Liver (tissue), 9 donors: ENCODE data around the gene PEAK1. TPM values are rescaled to one million over a fixed set of nuclear protein-coding genes. Genes with fewer than 3 reads are reported as not detected.
A peak's percentile ranks its signal among the peaks of the same experiment; 100 is the strongest.

Experiments used
- DNase-seq: peaks from one replicate; pipeline ENCODE4 v3.0.0-alpha.2; 2017; ENCODE audit warnings: low spot score
- H3K27ac ChIP-seq, 2 donors: one replicate each; pipeline ENCODE4 v1.7.0; 2013; ENCODE audit warnings: inconsistent platforms in 2 of 2, low read length in 2 of 2, control low read depth in 1 of 2, low read depth in 1 of 2, mild to moderate bottlenecking in 1 of 2
- H3K27me3 ChIP-seq, 4 donors: one replicate each; pipeline versions ENCODE4 v1.6.1 to v1.7.0; 2013; ENCODE audit warnings: low read length in 3 of 4, inconsistent platforms in 1 of 4, mild to moderate bottlenecking in 1 of 4, moderate library complexity in 1 of 4; ENCODE audit not compliant: control insufficient read depth in 4 of 4, insufficient read depth in 4 of 4
- H3K36me3 ChIP-seq, 4 donors: one replicate each; pipeline versions ENCODE4 v1.6.1 to v1.7.0; 2013; ENCODE audit warnings: low read length in 3 of 4, mild to moderate bottlenecking in 3 of 4, low read depth in 1 of 4, moderate library complexity in 1 of 4; ENCODE audit not compliant: control insufficient read depth in 4 of 4, insufficient read depth in 3 of 4
- H3K4me1 ChIP-seq, 4 donors: one replicate each; pipeline versions ENCODE4 v1.6.1 to v1.7.0; 2013; ENCODE audit warnings: low read length in 3 of 4, mild to moderate bottlenecking in 3 of 4, moderate library complexity in 1 of 4; ENCODE audit not compliant: control insufficient read depth in 4 of 4, insufficient read depth in 4 of 4
- H3K4me3 ChIP-seq, 3 donors: one replicate each; pipeline versions ENCODE4 v1.6.1 to v1.7.0; 2013; ENCODE audit warnings: low read length in 3 of 3, control low read depth in 1 of 3, low read depth in 1 of 3, mild to moderate bottlenecking in 1 of 3
- H3K9ac ChIP-seq, 2 donors: one replicate each; pipeline ENCODE4 v1.7.0; 2013; ENCODE audit warnings: low read length in 2 of 2, mild to moderate bottlenecking in 2 of 2, moderate library complexity in 2 of 2, control low read depth in 1 of 2, low read depth in 1 of 2
- H3K9me3 ChIP-seq, 4 donors: one replicate each; pipeline versions ENCODE4 v1.6.1 to v1.7.0; 2013; ENCODE audit warnings: low read length in 3 of 4; ENCODE audit not compliant: control insufficient read depth in 4 of 4
- HNF4G ChIP-seq: IDR thresholded peaks from 2 replicates; pipeline ENCODE4 v1.6.1; 2016; ENCODE audit warnings: antibody characterized with exemption
- MAX ChIP-seq: IDR thresholded peaks from 2 replicates; pipeline ENCODE4 v1.6.1; 2016; ENCODE audit warnings: antibody characterized with exemption
- NR2F2 ChIP-seq: IDR thresholded peaks from 2 replicates; pipeline ENCODE4 v1.6.1; 2016; ENCODE audit warnings: antibody characterized with exemption
- RAD21 ChIP-seq, 2 donors: IDR thresholded peaks; 2 replicates each; pipeline ENCODE4 v1.6.1; 2016; ENCODE audit warnings: antibody characterized with exemption in 2 of 2, mild to moderate bottlenecking in 2 of 2
- RXRA ChIP-seq, 2 donors: IDR thresholded peaks; 2 replicates each; pipeline ENCODE4 v1.6.1; 2017 to 2018; ENCODE audit warnings: antibody characterized with exemption in 2 of 2, mild to moderate bottlenecking in 1 of 2
- TAF1 ChIP-seq: conservative IDR thresholded peaks from 2 replicates; pipeline ENCODE4 v1.6.1; 2016; ENCODE audit warnings: antibody characterized with exemption, mild to moderate bottlenecking
- YY1 ChIP-seq: IDR thresholded peaks from 2 replicates; pipeline ENCODE4 v1.6.1; 2016; ENCODE audit warnings: antibody characterized with exemption, mild to moderate bottlenecking
- WGBS: extraction: QIAGEN DNeasy Blood & Tissue Kit; methylation state at CpG from one replicate; pipeline ENCODE4 v1.1.7; 2013; 5-methylcytosine and 5-hydroxymethylcytosine counted together
- polyA plus RNA-seq, 2 donors: library from polyadenylated mRNA; stranded (reverse) in 1 of 2; unstranded in 1 of 2; fragments of 200-250 nt in 1 of 2; fragments of >200 nt in 1 of 2; fragmentation: Nextera tagmentation in 1 of 2; extraction: Ambion mirVana in 1 of 2; gene quantifications; one replicate each; pipeline versions ENCODE4 v1.2.1 to v1.2.3, GENCODE V29; 2013 to 2015
- total RNA-seq, 2 donors: library from RNA; depleted of rRNA; stranded (reverse); fragments of >200 nt; gene quantifications; one replicate each; pipeline ENCODE4 v1.2.3, GENCODE V29; 2014
- TF ChIP-seq, protein P1 (sequence below): IDR thresholded peaks from 2 replicates; pipeline ENCODE4 v1.6.1; 2016; ENCODE audit warnings: antibody characterized with exemption
- TF ChIP-seq, protein P2 (sequence below): fragments of 150-350 bp; IDR thresholded peaks from 2 replicates; pipeline ENCODE4 v1.5.1; 2017; ENCODE audit warnings: improper control_type of control experiment, low read depth, low read length; ENCODE audit not compliant: missing input control
- donor health status: healthy.
- donor health status: healthy.
- donor health status: healthy.
- donor health status: healthy.
- donor health status: healthy.

Gene PEAK1
- total and polyA plus RNA-seq, 4 donors = 1.8 to 14.9 (median 5.8) TPM

DNA sequence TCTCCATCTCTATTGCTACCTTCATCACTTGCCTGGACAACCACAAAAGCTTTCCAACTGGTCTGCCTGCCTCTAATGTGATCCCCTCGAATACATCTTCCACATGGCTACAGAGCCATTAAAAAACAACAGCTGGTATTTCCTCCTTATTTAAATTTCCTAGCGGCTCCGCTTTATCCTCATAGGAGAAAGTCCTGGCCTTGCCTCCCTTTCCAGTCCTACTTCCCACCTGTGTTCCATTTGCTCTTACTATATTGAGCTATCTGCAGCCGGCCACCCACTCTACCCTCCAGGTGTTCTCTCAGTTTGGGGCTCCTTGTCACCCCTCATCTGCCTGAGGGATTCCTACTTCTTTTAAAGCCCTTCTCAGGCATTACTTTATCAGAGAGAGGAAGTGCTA lies 299.3 kb downstream of the PEAK1 start:
- Histone ChIP-seq H3K9me3 (no peaks in the 10 kb centered on the region), H3K27me3 (no peaks in the 10 kb centered on the region), H3K4me3 (no peak overlapping the region), H3K4me1 (no peaks in the 10 kb centered on the region), H3K27ac (no peak overlapping the region), H3K9ac (no peak overlapping the region), H3K36me3 (no peaks in the 10 kb centered on the region)
- TF ChIP-seq, protein P1, sequence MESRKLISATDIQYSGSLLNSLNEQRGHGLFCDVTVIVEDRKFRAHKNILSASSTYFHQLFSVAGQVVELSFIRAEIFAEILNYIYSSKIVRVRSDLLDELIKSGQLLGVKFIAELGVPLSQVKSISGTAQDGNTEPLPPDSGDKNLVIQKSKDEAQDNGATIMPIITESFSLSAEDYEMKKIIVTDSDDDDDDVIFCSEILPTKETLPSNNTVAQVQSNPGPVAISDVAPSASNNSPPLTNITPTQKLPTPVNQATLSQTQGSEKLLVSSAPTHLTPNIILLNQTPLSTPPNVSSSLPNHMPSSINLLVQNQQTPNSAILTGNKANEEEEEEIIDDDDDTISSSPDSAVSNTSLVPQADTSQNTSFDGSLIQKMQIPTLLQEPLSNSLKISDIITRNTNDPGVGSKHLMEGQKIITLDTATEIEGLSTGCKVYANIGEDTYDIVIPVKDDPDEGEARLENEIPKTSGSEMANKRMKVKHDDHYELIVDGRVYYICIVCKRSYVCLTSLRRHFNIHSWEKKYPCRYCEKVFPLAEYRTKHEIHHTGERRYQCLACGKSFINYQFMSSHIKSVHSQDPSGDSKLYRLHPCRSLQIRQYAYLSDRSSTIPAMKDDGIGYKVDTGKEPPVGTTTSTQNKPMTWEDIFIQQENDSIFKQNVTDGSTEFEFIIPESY = no peak
- TF ChIP-seq RXRA (IDR thresholded peaks at IDR 0.05) = no peak
- DNase-seq = no peak
- 94% methylated on average over 4 of the region's 4 CpGs for WGBS

GRCh38 chr15:77119446-77119845 lies 300.5 kb downstream of the PEAK1 start:
- Histone ChIP-seq H3K27ac (no peak overlapping the region), H3K9ac (no peak overlapping the region), H3K27me3 (no peaks in the 10 kb centered on the region), H3K4me1 (no peaks in the 10 kb centered on the region), H3K9me3 (no peaks in the 10 kb centered on the region), H3K36me3 (no peaks in the 10 kb centered on the region), H3K4me3 (no peak overlapping the region)
- TF ChIP-seq YY1 = no peak
- TF ChIP-seq RXRA (IDR thresholded peaks at IDR 0.05) = no peak
- TF ChIP-seq, protein P1 = no peak
- no peak for TF ChIP-seq HNF4G
- no peak for TF ChIP-seq MAX
- no peak for TF ChIP-seq TAF1
- no peak for DNase-seq
- WGBS = 58% methylated on average over 1 of the region's 1 CpG

GRCh38 chr15:77118882-77119321 lies 301.0 kb downstream of the PEAK1 start:
- no peak overlapping the region for H3K27ac ChIP-seq
- no peak for DNase-seq
- H3K4me3 ChIP-seq = no peak overlapping the region
- no peaks in the 10 kb centered on the region for H3K36me3 ChIP-seq
- 61% methylated on average over 3 of the region's 3 CpGs for WGBS
- no peak overlapping the region for H3K9ac ChIP-seq
- H3K9me3 ChIP-seq = no peaks in the 10 kb centered on the region
- TF ChIP-seq, protein P2, sequence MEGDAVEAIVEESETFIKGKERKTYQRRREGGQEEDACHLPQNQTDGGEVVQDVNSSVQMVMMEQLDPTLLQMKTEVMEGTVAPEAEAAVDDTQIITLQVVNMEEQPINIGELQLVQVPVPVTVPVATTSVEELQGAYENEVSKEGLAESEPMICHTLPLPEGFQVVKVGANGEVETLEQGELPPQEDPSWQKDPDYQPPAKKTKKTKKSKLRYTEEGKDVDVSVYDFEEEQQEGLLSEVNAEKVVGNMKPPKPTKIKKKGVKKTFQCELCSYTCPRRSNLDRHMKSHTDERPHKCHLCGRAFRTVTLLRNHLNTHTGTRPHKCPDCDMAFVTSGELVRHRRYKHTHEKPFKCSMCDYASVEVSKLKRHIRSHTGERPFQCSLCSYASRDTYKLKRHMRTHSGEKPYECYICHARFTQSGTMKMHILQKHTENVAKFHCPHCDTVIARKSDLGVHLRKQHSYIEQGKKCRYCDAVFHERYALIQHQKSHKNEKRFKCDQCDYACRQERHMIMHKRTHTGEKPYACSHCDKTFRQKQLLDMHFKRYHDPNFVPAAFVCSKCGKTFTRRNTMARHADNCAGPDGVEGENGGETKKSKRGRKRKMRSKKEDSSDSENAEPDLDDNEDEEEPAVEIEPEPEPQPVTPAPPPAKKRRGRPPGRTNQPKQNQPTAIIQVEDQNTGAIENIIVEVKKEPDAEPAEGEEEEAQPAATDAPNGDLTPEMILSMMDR = peak; percentile 79
- no peak for TF ChIP-seq NR2F2
- peak; percentile 92 to 95 for TF ChIP-seq RAD21 (IDR thresholded peaks at IDR 0.05)
- no peaks in the 10 kb centered on the region for H3K27me3 ChIP-seq
- no peaks in the 10 kb centered on the region for H3K4me1 ChIP-seq
